Measurements from ENCODE around the gene UQCR10.

UQCR10 gene

DNA sequence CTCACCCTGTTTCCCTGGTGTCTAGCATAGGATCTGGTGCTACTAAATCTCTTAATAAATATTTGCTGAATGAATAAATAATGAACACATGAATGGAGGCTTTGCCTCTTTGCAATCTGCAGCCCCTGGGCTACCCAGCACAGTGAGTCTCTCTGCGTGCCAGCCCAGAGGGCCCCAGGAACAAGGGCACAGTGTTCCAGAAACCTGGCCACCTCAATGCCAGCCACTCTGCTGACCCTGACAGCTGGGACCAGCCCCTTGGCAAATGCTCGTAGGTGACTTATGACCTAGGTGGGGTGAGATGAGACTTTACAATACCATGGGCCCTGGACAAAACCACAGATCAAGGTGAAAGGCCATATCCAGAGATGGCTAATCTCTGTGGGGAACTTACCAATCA, 31.6 kb downstream of the UQCR10 start:
- no peak for DNase-seq (ENCODE audit: low spot score)

DNA sequence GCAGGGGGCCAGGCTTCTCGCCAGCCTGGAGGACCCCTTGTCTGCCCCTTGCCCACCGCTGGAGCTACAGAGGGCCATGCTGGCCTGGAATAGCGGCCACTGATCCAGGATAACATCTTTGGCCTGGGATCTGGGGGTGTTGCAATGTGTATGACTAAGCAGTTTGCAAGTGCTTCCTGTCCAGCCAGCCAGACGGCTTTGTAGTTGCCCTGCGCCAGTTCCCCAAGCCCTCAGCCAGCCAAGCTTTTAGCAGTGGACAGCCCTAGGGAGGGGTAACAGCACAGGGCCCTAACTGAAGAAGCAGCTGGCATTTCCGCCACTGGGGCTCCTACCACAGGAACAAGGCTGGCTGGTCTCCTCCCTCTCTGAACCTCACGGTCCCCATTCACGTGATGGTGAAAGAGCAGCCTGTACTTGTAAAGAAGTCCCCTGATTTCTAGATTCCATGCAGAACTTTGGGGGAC, 32.1 kb downstream of the UQCR10 start:
- DNase-seq (ENCODE audit: low spot score) = peak; percentile 87

DNA sequence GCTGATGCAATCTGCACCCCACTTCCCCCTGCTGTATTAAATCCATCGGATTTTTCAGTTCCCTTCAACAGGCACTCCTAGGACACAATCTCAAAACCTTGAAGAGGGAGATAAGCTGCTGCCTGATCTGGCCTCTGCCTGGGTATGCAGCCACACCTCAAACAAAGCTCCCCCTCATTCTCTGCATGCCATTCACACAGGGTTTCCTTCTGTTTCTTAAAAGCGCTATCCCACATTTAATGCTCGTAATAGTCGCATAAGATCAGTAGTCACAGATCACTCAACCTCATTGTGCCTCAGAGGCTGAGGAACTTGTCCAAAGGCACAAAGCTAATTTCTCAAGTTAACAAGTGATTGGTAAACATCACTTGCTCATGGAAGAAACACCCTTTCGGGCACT, 34.0 kb downstream of the UQCR10 start:
- no peak for DNase-seq (ENCODE audit: low spot score)

DNA sequence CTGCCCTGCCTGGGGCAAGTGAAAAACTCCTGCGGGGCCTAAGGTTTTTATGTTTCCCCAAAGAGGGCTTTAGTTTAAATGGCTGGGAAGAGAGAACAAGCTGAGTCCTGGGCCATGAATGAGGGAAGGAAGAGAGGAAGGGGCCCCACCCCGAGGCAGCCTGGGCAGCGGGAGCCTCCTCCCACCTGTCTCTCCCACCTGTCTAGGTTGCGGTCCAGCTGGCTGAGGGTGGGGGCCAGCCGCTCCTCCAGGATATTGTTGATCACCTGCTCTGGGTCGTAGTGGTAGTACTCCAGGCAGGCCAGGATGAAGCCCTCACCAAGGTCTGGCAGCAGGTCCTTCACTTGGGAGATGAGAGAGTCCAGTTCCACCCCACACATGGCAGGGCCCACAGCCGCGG, 34.6 kb downstream of the UQCR10 start:
- no peak for DNase-seq (ENCODE audit: low spot score)

DNA sequence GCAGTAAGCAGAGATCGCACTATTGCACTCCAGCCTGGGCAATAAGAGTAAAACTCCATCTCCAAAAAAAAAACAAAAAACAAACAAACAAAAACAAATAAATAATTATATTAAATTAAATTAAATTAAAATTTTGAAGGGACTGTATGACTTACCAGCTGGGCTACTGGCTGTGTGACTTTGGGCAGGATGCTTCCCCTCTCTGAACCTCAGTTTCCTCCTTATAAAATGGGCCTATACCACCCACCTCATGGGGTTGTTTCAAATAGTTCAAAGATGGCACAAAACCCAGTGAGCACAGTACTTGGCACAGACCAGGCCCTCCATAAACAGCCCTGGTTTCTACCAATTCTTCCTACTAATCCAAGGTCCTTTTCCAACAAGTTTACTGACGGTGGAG, 36.0 kb downstream of the UQCR10 start:
- no peak for DNase-seq (ENCODE audit: low spot score)

DNA sequence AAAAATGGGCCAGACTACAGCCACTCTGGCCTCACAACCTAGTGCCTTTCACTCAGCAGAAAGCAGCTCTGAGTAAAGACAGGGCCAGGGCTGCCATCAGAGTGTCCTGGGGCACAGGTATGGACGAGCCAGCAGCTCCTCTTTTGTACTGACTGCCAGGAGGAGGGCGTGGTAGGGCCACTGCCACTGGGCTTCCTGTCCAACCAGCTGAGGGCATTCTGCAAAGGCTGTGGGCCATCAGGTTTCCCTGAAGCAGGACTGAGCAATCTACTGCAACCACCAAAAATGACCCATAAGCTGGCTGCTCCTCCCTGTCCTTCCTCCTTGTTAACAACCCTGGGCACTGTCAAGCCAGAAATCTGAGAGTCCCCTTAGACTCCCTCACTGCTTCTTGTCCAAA, 37.8 kb downstream of the UQCR10 start:
- DNase-seq (ENCODE audit: low spot score) = no peak

DNA sequence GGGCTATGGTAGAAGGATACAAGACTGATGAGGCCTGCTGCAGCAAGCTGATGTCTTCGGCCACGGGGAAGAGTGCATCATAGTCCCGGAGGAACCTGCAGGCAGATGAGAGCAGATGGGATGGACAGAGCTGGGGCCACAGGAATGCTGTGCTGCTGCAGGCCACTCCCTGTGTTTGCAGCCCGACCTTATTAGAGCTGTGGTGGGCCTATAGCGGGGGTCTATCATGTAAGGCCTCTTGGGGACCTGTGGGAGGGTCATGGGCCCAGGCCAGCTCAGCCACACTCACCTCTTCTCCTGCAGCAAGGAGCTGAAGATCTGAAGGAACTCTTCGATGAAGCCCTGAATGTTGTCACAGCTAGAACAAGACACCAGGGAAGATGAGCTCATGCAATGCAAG, 39.0 kb downstream of the UQCR10 start:
- DNase-seq (ENCODE audit: low spot score) = no peak

DNA sequence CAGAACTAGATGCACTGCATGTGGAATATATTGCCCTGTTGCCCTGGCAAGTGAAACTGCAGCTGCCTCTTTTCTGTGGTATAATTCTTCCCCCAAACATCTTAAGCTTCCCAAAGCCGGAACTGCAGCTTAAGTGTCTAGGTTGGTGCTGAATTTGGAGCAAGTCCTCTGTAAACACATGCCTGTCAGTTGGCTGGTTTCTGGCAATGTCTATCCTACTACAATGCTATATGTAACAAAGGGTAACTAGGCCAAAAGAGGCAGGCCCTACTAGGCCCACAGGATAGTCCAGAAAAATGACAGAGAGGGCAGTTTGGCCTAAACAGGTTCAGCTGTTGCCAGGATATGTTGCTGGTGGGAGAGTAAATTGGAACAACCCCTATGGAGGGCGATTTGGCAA, 43.0 kb downstream of the UQCR10 start:
- DNase-seq (ENCODE audit: low spot score) = no peak

DNA sequence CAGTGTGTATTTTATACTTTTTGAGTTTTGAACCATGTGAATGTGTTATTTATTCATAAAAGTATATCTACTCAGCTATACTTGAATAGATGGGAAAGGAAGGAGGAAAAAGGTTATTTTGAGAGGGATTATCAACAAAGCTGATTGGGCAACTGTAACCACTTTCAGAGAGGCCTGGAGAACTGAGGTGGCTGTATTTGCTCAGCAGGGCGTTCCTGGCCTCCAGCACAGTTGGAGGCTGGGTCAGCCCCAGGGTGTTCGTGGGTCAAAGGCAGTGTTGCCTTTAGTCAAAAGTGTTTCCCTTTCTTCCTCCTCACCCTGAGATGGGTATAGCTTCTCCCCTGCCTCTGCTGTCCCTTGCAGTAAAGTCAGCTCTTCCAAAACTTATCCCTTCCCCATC, 44.2 kb downstream of the UQCR10 start:
- DNase-seq (ENCODE audit: low spot score) = no peak

DNA sequence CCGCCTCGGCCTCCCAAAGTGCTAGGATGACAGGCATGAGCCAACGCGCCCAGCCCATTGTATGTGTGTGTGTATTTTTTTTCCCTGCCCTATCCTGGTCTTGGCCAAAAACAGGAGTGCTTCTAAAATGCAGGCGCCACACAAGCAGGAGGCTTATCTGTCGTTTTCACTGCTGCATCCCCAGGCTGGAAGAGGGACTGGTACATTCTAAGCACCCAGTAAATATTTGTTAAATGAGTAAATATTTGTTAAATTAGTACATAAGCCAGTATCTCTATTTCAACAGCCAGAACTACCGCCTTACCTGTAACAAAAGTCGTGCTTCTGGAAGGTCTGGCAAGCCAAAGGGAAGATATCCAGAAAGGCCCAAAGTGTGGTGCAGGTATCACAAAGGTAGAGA, 46.0 kb downstream of the UQCR10 start:
- DNase-seq (ENCODE audit: low spot score) = no peak

DNA sequence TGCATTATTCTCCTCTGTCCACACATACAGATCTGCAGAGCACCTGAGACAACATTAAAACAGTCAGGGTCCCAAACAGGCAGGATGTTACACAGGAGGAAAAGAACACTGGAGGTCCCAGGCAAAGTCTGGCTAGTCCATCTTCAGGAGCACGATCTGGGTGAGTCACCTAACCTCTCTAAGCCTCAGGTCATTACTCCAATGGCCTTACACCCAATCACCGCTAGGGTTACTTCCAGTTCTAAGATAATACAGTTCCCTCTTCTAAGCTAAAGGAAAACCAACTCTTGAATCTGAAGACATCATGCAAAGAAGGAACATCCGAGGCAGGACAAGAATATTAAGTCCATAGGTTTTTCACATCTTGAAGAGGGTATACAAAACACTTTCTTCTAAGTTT, 46.4 kb downstream of the UQCR10 start:
- no peak for DNase-seq (ENCODE audit: low spot score)

DNA sequence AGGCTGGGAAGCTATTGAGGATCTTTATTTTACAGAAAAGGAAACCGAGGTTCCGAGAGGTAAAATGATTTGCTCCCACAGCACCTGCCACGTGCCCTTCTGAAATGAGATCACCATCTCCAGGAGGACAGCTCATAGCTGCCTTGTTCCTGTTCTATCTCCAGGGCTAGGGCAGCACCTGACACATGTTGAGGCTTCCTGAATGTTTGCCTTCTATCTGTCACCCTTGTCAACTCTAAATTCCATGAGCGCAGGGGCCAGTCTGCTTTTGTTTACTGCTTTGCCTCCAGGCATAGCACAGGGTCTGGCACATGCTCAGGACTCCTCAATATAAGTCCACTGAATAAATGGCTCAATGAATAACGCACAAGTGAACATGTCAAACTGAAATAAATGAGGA, 46.8 kb downstream of the UQCR10 start:
- DNase-seq (ENCODE audit: low spot score) = no peak

DNA sequence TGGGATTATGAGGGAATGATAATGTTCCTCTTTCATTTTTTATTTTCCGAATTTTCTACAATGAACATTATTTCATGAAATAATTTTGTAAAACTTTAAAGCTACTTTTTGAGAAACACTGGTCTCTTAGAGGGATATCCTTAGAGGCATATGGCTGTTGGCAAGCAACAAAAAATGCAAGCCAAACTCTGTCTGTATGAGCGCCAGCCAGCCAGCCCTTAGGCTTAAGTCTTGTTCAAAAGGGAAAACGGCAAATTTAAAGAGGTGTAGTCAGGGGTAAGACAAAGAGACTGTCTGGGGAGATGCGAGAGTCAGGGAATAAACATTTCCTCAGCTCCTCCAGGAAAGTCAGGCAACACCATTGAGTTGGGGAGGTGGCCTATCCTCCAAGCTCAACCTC, 48.4 kb downstream of the UQCR10 start:
- DNase-seq (ENCODE audit: low spot score) = no peak

DNA sequence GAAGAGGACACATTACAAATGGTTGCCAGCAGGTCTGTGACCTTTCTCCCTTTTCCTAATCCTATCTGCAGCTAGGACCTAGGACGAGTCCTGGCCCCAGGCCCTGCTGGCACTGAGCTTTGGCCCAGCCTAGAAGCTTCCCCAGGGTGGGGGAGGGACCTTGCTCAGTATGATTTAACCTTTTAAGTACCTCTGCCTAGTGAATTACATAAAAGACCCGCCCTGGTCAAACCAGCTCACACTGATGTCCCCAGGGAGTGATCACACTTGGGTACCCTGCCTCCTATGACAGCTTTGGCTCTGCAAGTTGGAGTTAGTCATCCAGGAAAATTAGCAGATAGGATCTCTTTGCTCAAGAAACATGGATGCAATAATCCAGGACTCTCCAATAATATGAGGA, 49.0 kb downstream of the UQCR10 start:
- DNase-seq (ENCODE audit: low spot score) = no peak

DNA sequence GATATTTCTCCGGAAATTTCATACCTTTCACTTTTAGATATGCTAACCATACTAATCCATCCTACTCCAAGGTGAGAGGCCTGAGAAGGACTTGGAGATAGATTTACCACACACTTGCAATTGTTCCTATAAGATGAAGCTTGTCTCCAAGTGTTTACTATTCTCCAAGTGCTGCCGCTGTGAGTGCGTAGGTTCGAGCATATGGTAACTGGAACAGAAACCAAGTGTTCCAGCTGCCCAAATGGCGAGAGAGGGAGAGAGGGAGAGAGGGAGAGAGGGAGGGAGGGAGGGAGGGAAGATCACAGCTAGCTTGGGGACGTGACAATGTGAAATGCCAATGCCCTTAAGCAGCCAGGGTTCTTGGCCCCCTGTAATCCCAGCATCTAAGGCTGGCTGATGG, 49.4 kb downstream of the UQCR10 start:
- DNase-seq (ENCODE audit: low spot score) = no peak

DNA sequence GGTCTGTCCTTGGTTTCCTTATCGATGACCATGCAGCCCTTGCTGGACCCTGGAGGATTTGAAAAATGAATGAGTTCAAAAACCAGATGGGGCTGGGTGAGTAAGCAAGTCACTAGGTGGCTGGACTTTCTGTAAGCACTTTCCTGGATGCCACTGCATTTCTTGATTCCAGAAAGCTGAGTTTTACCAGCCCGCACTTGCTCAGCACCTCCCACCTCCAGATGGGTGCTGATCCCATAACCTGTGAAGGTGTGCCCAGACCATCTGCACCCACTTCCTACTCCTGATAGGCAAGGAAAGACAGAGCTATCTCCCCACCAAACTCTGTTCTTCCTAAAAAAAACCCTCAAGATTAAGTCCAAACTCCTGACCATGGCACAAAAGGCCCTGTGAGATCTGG, 49.8 kb downstream of the UQCR10 start:
- DNase-seq (ENCODE audit: low spot score) = no peak

DNA sequence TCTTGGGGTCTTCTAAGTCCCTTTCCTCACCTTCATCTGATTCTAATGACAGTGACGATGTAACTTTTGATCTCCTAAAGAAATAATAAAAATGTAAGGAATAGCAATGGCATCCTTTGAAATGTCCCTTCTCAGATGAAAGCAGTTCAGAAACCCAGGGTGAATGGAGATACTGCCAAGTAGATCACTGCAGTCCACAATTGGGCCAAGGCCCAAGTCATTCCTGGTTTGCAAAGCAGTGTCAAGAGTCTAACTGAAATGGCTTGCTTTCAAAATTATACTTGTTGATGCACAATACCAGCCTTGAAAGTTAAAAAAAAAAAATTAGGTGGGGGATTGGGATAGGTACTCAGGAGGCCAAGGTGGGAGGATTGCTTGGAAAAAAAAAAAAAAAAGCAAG, 50.6 kb downstream of the UQCR10 start:
- peak; percentile 27 for DNase-seq (ENCODE audit: low spot score)

DNA sequence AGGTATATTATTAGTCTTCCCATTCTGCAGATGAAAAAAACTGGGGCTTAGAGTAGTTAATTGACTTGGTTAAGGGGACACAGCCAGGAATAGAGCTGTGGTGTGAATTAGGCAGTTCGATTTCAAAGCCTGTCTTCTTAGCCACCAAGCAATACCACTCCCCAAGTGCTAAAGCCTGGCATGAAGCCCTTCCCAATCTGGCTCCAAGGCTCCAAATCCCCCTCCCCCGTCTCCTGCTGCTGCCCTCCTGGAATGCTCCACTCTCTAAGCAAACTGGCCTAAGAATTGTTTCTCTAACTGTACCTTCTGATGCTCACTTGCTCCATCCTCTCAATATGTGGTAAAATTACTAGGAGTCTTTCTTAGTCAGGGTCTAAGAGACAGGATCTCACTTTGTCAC, 52.3 kb downstream of the UQCR10 start:
- no peak for DNase-seq (ENCODE audit: low spot score)

All from pons (tissue), 1 donor.